Upper lobe of left lung (tissue), 6 donors: Measurements from ENCODE around the gene PCDHGA2. TPM values are rescaled to one million over a fixed set of nuclear protein-coding genes. Genes with fewer than 3 reads are reported as not detected.
A peak's percentile ranks its signal among the peaks of the same experiment; 100 is the strongest.

Experiments used
- ATAC-seq, 2 donors: fragments of 200-7000 bp; cut with Tn5 transposase; one replicate each; pipeline ENCODE4 v1.9.1; 2022; ENCODE audit warnings: mild to moderate bottlenecking in 2 of 2, moderate library complexity in 2 of 2; ENCODE audit not compliant: low FRiP score in 2 of 2
- DNase-seq, 2 donors: peaks; one replicate each; pipeline ENCODE4 v3.0.0-alpha.2; 2019 to 2020
- H3K27ac ChIP-seq, 4 donors: fragments of 200-600 bp; sonication (generic); one replicate each; pipeline ENCODE4 v1.5.1; 2016 to 2019
- H3K27me3 ChIP-seq, 4 donors: fragments of 200-600 bp; sonication (generic); one replicate each; pipeline ENCODE4 v1.5.1; 2017 to 2019
- H3K36me3 ChIP-seq, 4 donors: fragments of 200-600 bp; sonication (generic); one replicate each; pipeline ENCODE4 v1.5.1; 2016 to 2019
- H3K4me1 ChIP-seq, 4 donors: fragments of 200-600 bp; sonication (generic); one replicate each; pipeline ENCODE4 v1.5.1; 2018 to 2019
- H3K4me3 ChIP-seq, 4 donors: fragments of 200-600 bp; sonication (generic); one replicate each; pipeline ENCODE4 v1.5.1; 2017 to 2019; ENCODE audit warnings: mild to moderate bottlenecking in 2 of 4, moderate library complexity in 1 of 4
- H3K9me3 ChIP-seq, 4 donors: fragments of 200-600 bp; sonication (generic); one replicate each; pipeline ENCODE4 v1.5.1; 2018 to 2019
- CTCF ChIP-seq, 6 experiments: fragments of 450-650 bp in 4 of 6; fragments of 200-600 bp in 2 of 6; sonication (generic) in 2 of 6; IDR thresholded peaks; one replicate each; pipeline ENCODE4 v1.5.1; 2016 to 2019; ENCODE audit warnings: antibody characterized with exemption in 6 of 6
- EP300 ChIP-seq, 4 donors: sonication (generic); formaldehyde crosslinking; IDR thresholded peaks; one replicate each; pipeline ENCODE4 v1.5.1; 2017; ENCODE audit warnings: antibody characterized with exemption in 4 of 4, control low read depth in 2 of 4
- POLR2A ChIP-seq, 4 donors: fragments of 450-650 bp; IDR thresholded peaks; one replicate each; pipeline ENCODE4 v1.5.1; 2016 to 2017; ENCODE audit warnings: antibody characterized with exemption in 4 of 4, mild to moderate bottlenecking in 2 of 4
- POLR2AphosphoS5 ChIP-seq, 2 donors: sonication (generic); formaldehyde crosslinking; IDR thresholded peaks; one replicate each; pipeline ENCODE4 v1.5.1; 2017; ENCODE audit warnings: antibody characterized with exemption in 2 of 2
- WGBS, 2 donors: methylation state at CpG; one replicate each; pipeline ENCODE4 v1.1.5; 2017 to 2018; 5-methylcytosine and 5-hydroxymethylcytosine counted together
- total RNA-seq, 6 donors: library from RNA; depleted of rRNA in 4 of 6; stranded (reverse); fragments of >200 nt in 4 of 6; gene quantifications; one replicate each; pipeline versions ENCODE4 v1.1.0 to v1.2.1, GENCODE V29; 2016 to 2021
- donor health status: DM: no; HTN: no; CAD: no; lungs with moderate emphysema.
- donor health status: DM: no; HTN: yes; CAD: no; lungs with severe emphysema.

PCDHGA2 gene
- total RNA-seq = 1 to 10 TPM; 1.6 to 4.3 (median 2.7) TPM

GRCh38 chr5:141338538-141339306 lies at the start of gene PCDHGA2:
Gene PCDHGA2 (plus strand): TSS chr5:141338760.
- 8 to 20% methylated on average over 14 to 23 of the region's 27 CpGs for WGBS, 2 donors
- H3K27me3 ChIP-seq = no peaks in the 10 kb centered on the region

GRCh38 chr5:141298376-141298775 lies 40.2 kb upstream of the PCDHGA2 start:
- no peak for ATAC-seq
- no peaks in the 10 kb centered on the region for H3K4me1 ChIP-seq
- no peak overlapping the region for H3K27ac ChIP-seq
- peaks cover 0 to 3% (median 0%) of the 10 kb centered on the region in 4 donors for H3K36me3 ChIP-seq
- WGBS, 2 donors = 87 to 88% methylated on average over 4 of the region's 4 CpGs
- H3K9me3 ChIP-seq = peaks cover 53 to 99% (median 89%) of the 10 kb centered on the region in 4 donors
- no peak overlapping the region for H3K4me3 ChIP-seq
- TF ChIP-seq CTCF (IDR thresholded peaks at IDR 0.05) (no peak), POLR2AphosphoS5 (IDR thresholded peaks at IDR 0.05) (no peak), EP300 (IDR thresholded peaks at IDR 0.05) (no peak), POLR2A (IDR thresholded peaks at IDR 0.05) (no peak)
- no peak for DNase-seq
- H3K27me3 ChIP-seq = no peaks in the 10 kb centered on the region

More at GRCh38 chr5:141338538-141339306, at the start of gene PCDHGA2:
- Histone ChIP-seq H3K36me3 (no peaks in the 10 kb centered on the region), H3K9me3 (peaks cover 42 to 68% (median 52%) of the 10 kb centered on the region in 4 donors), H3K27ac (no peak within 1 kb of the TSS), H3K4me3 (peak within 1 kb of the TSS in 2 of 4 donors; percentile 5 to 26), H3K4me1 (no peaks in the 10 kb centered on the region)
- DNase-seq = peak in 1 of 2 donors; percentile 19
- ATAC-seq = peak in 1 of 2 donors; percentile 16
- TF ChIP-seq CTCF (IDR thresholded peaks at IDR 0.05) (peak in 2 of 6 experiments; percentile 13 to 18), POLR2AphosphoS5 (IDR thresholded peaks at IDR 0.05) (no peak)

- Histone ChIP-seq H3K27ac (no peak within 1 kb of the TSS), H3K4me3 (no peak within 1 kb of the TSS), H3K4me1 (no peaks in the 10 kb centered on the region), H3K27me3 (no peaks in the 10 kb centered on the region), H3K9me3 (peaks cover 78 to 99% (median 93%) of the 10 kb centered on the region in 4 donors), H3K36me3 (no peaks in the 10 kb centered on the region)
- 46 to 67% methylated on average over 21 to 25 of the region's 36 CpGs for WGBS, 2 donors
- ATAC-seq (no peak), DNase-seq (peak in 1 of 2 donors; percentile 67)
- no peak for TF ChIP-seq CTCF (IDR thresholded peaks at IDR 0.05)
- no peak for TF ChIP-seq EP300 (IDR thresholded peaks at IDR 0.05)
- TF ChIP-seq POLR2A (IDR thresholded peaks at IDR 0.05) = no peak
- TF ChIP-seq POLR2AphosphoS5 (IDR thresholded peaks at IDR 0.05) = no peak
Measured at GRCh38 chr5:141303756-141304155, 34.8 kb upstream of the PCDHGA2 start, which contains the start of gene SLC25A2. Gene SLC25A2 (minus strand): TSS chr5:141304049. CDS start chr5:141303865, 184 bp downstream.

- Histone ChIP-seq H3K27ac (no peak overlapping the region), H3K36me3 (no peaks in the 10 kb centered on the region), H3K4me3 (no peak overlapping the region), H3K27me3 (no peaks in the 10 kb centered on the region), H3K9me3 (peaks cover 69 to 99% (median 98%) of the 10 kb centered on the region in 4 donors), H3K4me1 (no peaks in the 10 kb centered on the region)
- no peak for DNase-seq
- WGBS, 2 donors = 96 to 100% methylated on average over 1 of the region's 1 CpG
- no peak for ATAC-seq
- TF ChIP-seq POLR2AphosphoS5 (IDR thresholded peaks at IDR 0.05) (no peak), POLR2A (IDR thresholded peaks at IDR 0.05) (no peak), CTCF (IDR thresholded peaks at IDR 0.05) (no peak), EP300 (IDR thresholded peaks at IDR 0.05) (no peak)
Measured at GRCh38 chr5:141306630-141307029, 31.9 kb upstream of the PCDHGA2 start.
